IMR-90 (cell line): ENCODE data around the gene HHIPL1. TPM values are rescaled to one million over a fixed set of nuclear protein-coding genes. Genes with fewer than 3 reads are reported as not detected.

ENCODE experiments used
- ATAC-seq: fragments of 200-7000 bp; cut with Tn5 transposase; 2 replicates; pipeline ENCODE4 v1.9.1; 2020; ENCODE audit warnings: low read depth, mild to moderate bottlenecking, moderate library complexity
- BruUV-seq: library from RNA; stranded (reverse); fragments of 400-500 nt; replicated peaks from 2 replicates; lab custom pipeline; 2021; lab: Mats Ljungman, UMichigan
- CTCF ChIA-PET: fragments of 300-600 bp; formaldehyde crosslinking; extraction: SDS; loops from one replicate; lab custom pipeline; 2021; ENCODE audit warnings: antibody characterized with exemption; lab: Yijun Ruan, JAX
- POLR2A ChIA-PET: fragments of 300-600 bp; sonication (Branson Sonifier 250); formaldehyde crosslinking; loops from one replicate; lab custom pipeline; 2022; ENCODE audit warnings: antibody characterized with exemption; ENCODE audit not compliant: unreplicated experiment; lab: Charles Lee
- DNase-seq: peaks from one replicate; pipeline ENCODE4 v3.0.0; 2013
- H2AFZ ChIP-seq: replicated peaks from 2 replicates; pipeline ENCODE3; 2013; ENCODE audit warnings: low read length, mild to moderate bottlenecking; ENCODE audit not compliant: poor library complexity
- H2AK5ac ChIP-seq: 2 replicates; pipeline ENCODE4 v1.6.1; 2013; ENCODE audit warnings: low read depth, low read length, inconsistent platforms
- H2AK9ac ChIP-seq: replicated peaks from 2 replicates; pipeline ENCODE3; 2013; ENCODE audit warnings: mild to moderate bottlenecking, low read depth, low read length, moderate library complexity; ENCODE audit not compliant: poor library complexity
- H2BK120ac ChIP-seq: 2 replicates; pipeline ENCODE4 v1.6.1; 2013; ENCODE audit warnings: low read depth, low read length, inconsistent platforms
- H2BK15ac ChIP-seq: 3 replicates; pipeline ENCODE4 v1.6.1; 2013; ENCODE audit warnings: low read depth, low read length, inconsistent platforms
- H2BK20ac ChIP-seq: 2 replicates; pipeline ENCODE4 v1.6.1; 2013; ENCODE audit warnings: low read depth, mild to moderate bottlenecking, inconsistent platforms, low read length, moderate library complexity
- H2BK5ac ChIP-seq: 2 replicates; pipeline ENCODE4 v1.6.1; 2013; ENCODE audit warnings: mild to moderate bottlenecking, low read depth, low read length, inconsistent platforms; ENCODE audit not compliant: poor library complexity, severe bottlenecking
- H3K14ac ChIP-seq: replicated peaks from 2 replicates; pipeline ENCODE4 v1.6.1; 2013; ENCODE audit warnings: low read depth, low read length, inconsistent platforms
- H3K18ac ChIP-seq: 2 replicates; pipeline ENCODE4 v1.6.1; 2013; ENCODE audit warnings: low read depth, low read length, control low read depth
- H3K23ac ChIP-seq: 2 replicates; pipeline ENCODE4 v1.6.1; 2013; ENCODE audit warnings: low read depth, low read length, inconsistent platforms
- H3K27ac ChIP-seq: 2 replicates; pipeline ENCODE4 v1.5.1; 2013; ENCODE audit warnings: mild to moderate bottlenecking, control low read depth, low read length; ENCODE audit not compliant: insufficient read depth
- H3K27me3 ChIP-seq: 2 replicates; pipeline ENCODE4 v1.6.1; 2013; ENCODE audit warnings: low read length; ENCODE audit not compliant: control insufficient read depth, insufficient read depth
- H3K36me3 ChIP-seq: 2 replicates; pipeline ENCODE4 v1.6.1; 2013; ENCODE audit warnings: low read length, mixed read lengths; ENCODE audit not compliant: control insufficient read depth, insufficient read depth
- H3K4ac ChIP-seq: 2 replicates; pipeline ENCODE4 v1.6.1; 2013; ENCODE audit warnings: low read depth, low read length, inconsistent platforms
- H3K4me1 ChIP-seq: 2 replicates; pipeline ENCODE4 v1.6.1; 2013; ENCODE audit warnings: low read length, mixed read lengths; ENCODE audit not compliant: control insufficient read depth, insufficient read depth
- H3K4me2 ChIP-seq: 2 replicates; pipeline ENCODE4 v1.6.1; 2013; ENCODE audit warnings: low read depth, mild to moderate bottlenecking, control low read depth, low read length, moderate library complexity
- H3K4me3 ChIP-seq: 2 replicates; pipeline ENCODE4 v1.5.1; 2013; ENCODE audit warnings: low read depth, mild to moderate bottlenecking, control low read depth, low read length, moderate library complexity; ENCODE audit not compliant: insufficient read depth
- H3K56ac ChIP-seq: 2 replicates; pipeline ENCODE4 v1.6.1; 2013; ENCODE audit warnings: low read length, inconsistent platforms; ENCODE audit not compliant: insufficient read depth; ENCODE audit errors: extremely low read depth
- H3K79me1 ChIP-seq, 2 experiments: 2 replicates each; pipeline ENCODE4 v1.6.1; 2013; ENCODE audit warnings: low read length in 2 of 2, inconsistent platforms in 1 of 2, low read depth in 1 of 2
- H3K9ac ChIP-seq: 2 replicates; pipeline ENCODE4 v1.6.1; 2013; ENCODE audit warnings: low read depth, low read length, control low read depth
- H3K9me1 ChIP-seq: 2 replicates; pipeline ENCODE4 v1.6.1; 2013; ENCODE audit warnings: low read length, inconsistent platforms; ENCODE audit not compliant: insufficient read depth
- H3K9me3 ChIP-seq: 2 replicates; pipeline ENCODE4 v1.6.1; 2013; ENCODE audit warnings: low read length; ENCODE audit not compliant: control insufficient read depth, insufficient read depth
- H4K20me1 ChIP-seq: 2 replicates; pipeline ENCODE4 v1.6.1; 2013; ENCODE audit warnings: low read length, inconsistent platforms; ENCODE audit not compliant: insufficient read depth
- H4K5ac ChIP-seq: 2 replicates; pipeline ENCODE4 v1.6.1; 2013; ENCODE audit warnings: mild to moderate bottlenecking, low read depth, low read length, control low read depth
- H4K8ac ChIP-seq, 2 experiments: 2 replicates each; pipeline ENCODE4 v1.6.1; 2013; ENCODE audit warnings: low read depth in 2 of 2, low read length in 2 of 2, control low read depth in 1 of 2, inconsistent platforms in 1 of 2
- H4K91ac ChIP-seq: 2 replicates; pipeline ENCODE4 v1.6.1; 2013; ENCODE audit warnings: low read depth, low read length, inconsistent platforms; ENCODE audit not compliant: insufficient read depth
- BHLHE40 ChIP-seq: fragments of 150-350 bp; IDR thresholded peaks from 2 replicates; pipeline ENCODE4 v1.6.1; 2016; ENCODE audit warnings: mild to moderate bottlenecking, low read depth, low read length
- CEBPB ChIP-seq: IDR thresholded peaks from 2 replicates; pipeline ENCODE4 v1.6.1; 2012; ENCODE audit warnings: low read depth, low read length, improper control_type of control experiment
- CHD1 ChIP-seq: IDR thresholded peaks from 2 replicates; pipeline ENCODE4 v1.6.1; 2012; ENCODE audit warnings: low read depth, low read length, improper control_type of control experiment
- FOS ChIP-seq: fragments of 150-350 bp; IDR thresholded peaks from 2 replicates; pipeline ENCODE4 v1.6.1; 2016; ENCODE audit warnings: low read depth, low read length
- MAFK ChIP-seq: IDR thresholded peaks from 2 replicates; pipeline ENCODE4 v1.6.1; 2012; ENCODE audit warnings: low read depth, low read length, improper control_type of control experiment
- MXI1 ChIP-seq: IDR thresholded peaks from 2 replicates; pipeline ENCODE4 v1.6.1; 2012; ENCODE audit warnings: low read depth, mild to moderate bottlenecking, low read length, moderate library complexity, borderline replicate concordance
- NFE2L2 ChIP-seq: fragments of 150-350 bp; IDR thresholded peaks from 2 replicates; pipeline ENCODE4 v1.6.1; 2016; ENCODE audit warnings: low read depth, mild to moderate bottlenecking, low read length
- RAD21 ChIP-seq: IDR thresholded peaks from 2 replicates; pipeline ENCODE4 v1.6.1; 2012; ENCODE audit warnings: low read length, improper control_type of control experiment
- SMC3 ChIP-seq: fragments of 150-350 bp; IDR thresholded peaks from 2 replicates; pipeline ENCODE4 v1.6.1; 2016; ENCODE audit warnings: low read depth, mild to moderate bottlenecking, antibody characterized with exemption, low read length, moderate library complexity
- WGBS, 2 experiments: methylation state at CpG; one replicate each; pipeline versions ENCODE4 v1.1.5 to v1.1.7; 2013; ENCODE audit warnings: missing lambda C conversion rate in 2 of 2; ENCODE audit not compliant: insufficient read length in 1 of 2; ENCODE audit errors: extremely low coverage in 2 of 2; 5-methylcytosine and 5-hydroxymethylcytosine counted together
- dilution Hi-C: fragments of 300-500 bp; cut with HindIII; formaldehyde crosslinking; loops from one replicate; pipeline ENCODE4 v1.14.3; 2018; ENCODE audit warnings: low sequenced_read_pairs; ENCODE audit not compliant: unreplicated experiment
- in situ Hi-C: fragments of 300-500 bp; cut with MboI; formaldehyde crosslinking; loops from 3 replicates; pipeline ENCODE4 v1.14.3; 2019; ENCODE audit warnings: low sequenced_read_pairs, inconsistent platforms, mixed read lengths
- intact Hi-C: fragments of 100-400 bp; cut with micrococcal nuclease; formaldehyde crosslinking; loops from 2 replicates; pipeline ENCODE4 v1.10.0; 2022
- polyA plus RNA-seq, 3 experiments: library from polyadenylated mRNA; depleted of rRNA; stranded (reverse); fragments of >200 nt; gene quantifications; 2 replicates each; pipeline ENCODE4 v1.2.3, GENCODE V29; 2012; ENCODE audit warnings: low replicate concordance in 1 of 3
- total RNA-seq: library from RNA; depleted of rRNA; stranded (reverse); fragments of >200 nt; gene quantifications from 2 replicates; pipeline ENCODE4 v1.2.3, GENCODE V29; 2012
- TF ChIP-seq, protein P1 (sequence below): fragments of 150-350 bp; IDR thresholded peaks from 2 replicates; pipeline ENCODE4 v1.6.1; 2017; ENCODE audit warnings: mild to moderate bottlenecking, antibody characterized with exemption, low read length, low read depth
- TF ChIP-seq, protein P2 (sequence below): conservative IDR thresholded peaks from 2 replicates; pipeline ENCODE4 v1.5.1; 2012; ENCODE audit warnings: mild to moderate bottlenecking, low read depth, low read length, improper control_type of control experiment

The HHIPL1 gene
- total and polyA plus RNA-seq, 2 of the 4 experiments (the other 2 are of a cell fraction): 0.65 to 0.72 TPM

DNA sequence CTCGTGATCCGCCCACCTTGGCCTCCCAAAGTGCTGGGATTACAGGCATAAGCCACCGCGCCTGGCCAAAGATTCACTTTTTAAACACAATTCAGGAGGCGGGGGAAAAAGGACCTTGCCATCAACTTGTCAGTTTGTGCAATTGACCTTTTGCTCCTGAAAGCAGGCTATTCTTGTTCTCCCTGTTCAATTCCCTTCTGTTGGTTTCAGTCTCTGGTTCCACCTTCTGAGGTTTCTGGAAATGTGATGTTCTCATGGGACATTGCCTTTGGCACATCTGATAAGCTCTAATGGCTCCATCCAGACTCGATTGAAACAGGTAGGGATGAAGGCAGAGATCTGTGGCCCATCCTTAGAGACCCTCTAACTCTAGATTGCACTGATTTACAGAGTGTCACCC, 23.0 kb upstream of the HHIPL1 start:
- peak overlapping the region; percentile 95 for H2AK5ac ChIP-seq
- in situ Hi-C loops (loop anchor here (5.0 kb wide), 1 partner anchor 100 kb away; no protein-coding TSS in a partner anchor), dilution Hi-C loops (no loop called here), intact Hi-C loops (no loop called here)
- no peaks in the 10 kb centered on the region for H3K27me3 ChIP-seq
- WGBS, 2 experiments: 100% methylated on average over 3 of the region's 6 CpGs; no CpG with 5 or more reads in 1 of the 2 experiments
- no peaks in the 10 kb centered on the region for H3K9me3 ChIP-seq
- no peak overlapping the region for H4K5ac ChIP-seq
- H3K4me1 ChIP-seq: peaks cover 22% of the 10 kb centered on the region
- H4K91ac ChIP-seq: peak overlapping the region; percentile 99
- H3K4me3 ChIP-seq: no peak overlapping the region
- ChIA-PET CTCF (no interaction called here), POLR2A (no interaction called here)
- no peak overlapping the region for H2BK5ac ChIP-seq
- H3K4ac ChIP-seq: peak overlapping the region; percentile 98
- no peaks in the 10 kb centered on the region for H3K36me3 ChIP-seq
- peak overlapping the region; percentile 98 for H2BK20ac ChIP-seq
- no peak overlapping the region for H3K4me2 ChIP-seq
- peak overlapping the region; percentile 98 for H3K14ac ChIP-seq
- H2BK15ac ChIP-seq: peak overlapping the region; percentile 100; the same call in 2 of the 3 replicates
- H3K23ac ChIP-seq: peak overlapping the region; percentile 73
- no peak overlapping the region; the same call in 1 of the 2 replicates for H3K18ac ChIP-seq
- TF ChIP-seq MAFK: no peak
- no peak for TF ChIP-seq CHD1
- TF ChIP-seq BHLHE40: no peak
- TF ChIP-seq NFE2L2: no peak
- TF ChIP-seq, protein P1, sequence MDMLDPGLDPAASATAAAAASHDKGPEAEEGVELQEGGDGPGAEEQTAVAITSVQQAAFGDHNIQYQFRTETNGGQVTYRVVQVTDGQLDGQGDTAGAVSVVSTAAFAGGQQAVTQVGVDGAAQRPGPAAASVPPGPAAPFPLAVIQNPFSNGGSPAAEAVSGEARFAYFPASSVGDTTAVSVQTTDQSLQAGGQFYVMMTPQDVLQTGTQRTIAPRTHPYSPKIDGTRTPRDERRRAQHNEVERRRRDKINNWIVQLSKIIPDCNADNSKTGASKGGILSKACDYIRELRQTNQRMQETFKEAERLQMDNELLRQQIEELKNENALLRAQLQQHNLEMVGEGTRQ: no peak
- TF ChIP-seq CEBPB: no peak
- TF ChIP-seq SMC3: no peak
- no peak for TF ChIP-seq FOS
- TF ChIP-seq RAD21: no peak
- TF ChIP-seq, protein P2, sequence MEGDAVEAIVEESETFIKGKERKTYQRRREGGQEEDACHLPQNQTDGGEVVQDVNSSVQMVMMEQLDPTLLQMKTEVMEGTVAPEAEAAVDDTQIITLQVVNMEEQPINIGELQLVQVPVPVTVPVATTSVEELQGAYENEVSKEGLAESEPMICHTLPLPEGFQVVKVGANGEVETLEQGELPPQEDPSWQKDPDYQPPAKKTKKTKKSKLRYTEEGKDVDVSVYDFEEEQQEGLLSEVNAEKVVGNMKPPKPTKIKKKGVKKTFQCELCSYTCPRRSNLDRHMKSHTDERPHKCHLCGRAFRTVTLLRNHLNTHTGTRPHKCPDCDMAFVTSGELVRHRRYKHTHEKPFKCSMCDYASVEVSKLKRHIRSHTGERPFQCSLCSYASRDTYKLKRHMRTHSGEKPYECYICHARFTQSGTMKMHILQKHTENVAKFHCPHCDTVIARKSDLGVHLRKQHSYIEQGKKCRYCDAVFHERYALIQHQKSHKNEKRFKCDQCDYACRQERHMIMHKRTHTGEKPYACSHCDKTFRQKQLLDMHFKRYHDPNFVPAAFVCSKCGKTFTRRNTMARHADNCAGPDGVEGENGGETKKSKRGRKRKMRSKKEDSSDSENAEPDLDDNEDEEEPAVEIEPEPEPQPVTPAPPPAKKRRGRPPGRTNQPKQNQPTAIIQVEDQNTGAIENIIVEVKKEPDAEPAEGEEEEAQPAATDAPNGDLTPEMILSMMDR: no peak
- no peak for TF ChIP-seq MXI1
- H3K9ac ChIP-seq: no peak overlapping the region
- peaks cover 0 to 2% of the 10 kb centered on the region in 2 experiments; a peak in 1 of 4 replicates for H3K79me1 ChIP-seq
- H3K27ac ChIP-seq: no peak overlapping the region
- H3K56ac ChIP-seq: no peak overlapping the region
- DNase-seq (no peak), ATAC-seq (no peak)
- no peak overlapping the region for H2AFZ ChIP-seq
- H2BK120ac ChIP-seq: peak overlapping the region; percentile 98
- no TSS peak for BruUV-seq
- peak overlapping the region in 1 of 2 experiments; percentile 92; a peak in 2 of 4 replicates for H4K8ac ChIP-seq
- H2AK9ac ChIP-seq: peak overlapping the region; percentile 89
- peaks cover 19% of the 10 kb centered on the region for H3K9me1 ChIP-seq
- no peaks in the 10 kb centered on the region for H4K20me1 ChIP-seq
